Body of pancreas (tissue), 4 donors: ENCODE measurements around the gene ADGRF1. TPM values are rescaled to one million over a fixed set of nuclear protein-coding genes. Genes with fewer than 3 reads are reported as not detected.

ENCODE experiments used
- ATAC-seq: fragments of 150-250 bp; one replicate; pipeline ENCODE4 v1.9.1; 2016
- DNase-seq, 4 donors: peaks; one replicate each; pipeline ENCODE4 v3.0.0-alpha.2; 2019
- H3K27ac ChIP-seq, 4 donors: fragments of 200-600 bp; sonication (generic); 1 replicate in 3 of 4; 2 replicates in 1 of 4; pipeline versions ENCODE4 v1.5.1 to v1.6.1; 2016 to 2019; ENCODE audit warnings: mild to moderate bottlenecking in 1 of 4, mixed read lengths in 1 of 4, moderate library complexity in 1 of 4
- H3K27me3 ChIP-seq, 2 donors: fragments of 200-600 bp; sonication (generic); one replicate each; pipeline ENCODE4 v1.6.0; 2016; ENCODE audit warnings: mild to moderate bottlenecking in 1 of 2
- H3K36me3 ChIP-seq, 2 donors: fragments of 200-600 bp; sonication (generic); replicated peaks in 1 of 2; 2 replicates each; pipeline ENCODE4 v1.5.1; 2016; ENCODE audit warnings: low read depth in 2 of 2; ENCODE audit not compliant: insufficient read depth in 1 of 2
- H3K4me1 ChIP-seq: fragments of 200-600 bp; sonication (generic); one replicate; pipeline ENCODE4 v1.6.0; 2016
- H3K4me3 ChIP-seq, 2 donors: fragments of 200-600 bp; sonication (generic); 1 replicate in 1 of 2; 2 replicates in 1 of 2; pipeline ENCODE4 v1.5.1; 2016 to 2019
- H3K9me3 ChIP-seq, 3 donors: fragments of 200-600 bp; sonication (generic); 1 replicate in 2 of 3; 2 replicates in 1 of 3; pipeline ENCODE4 v1.5.1; 2016
- CTCF ChIP-seq, 7 experiments: fragments of 450-650 bp in 4 of 7; fragments of 200-600 bp in 3 of 7; sonication (generic) in 3 of 7; IDR thresholded peaks; one replicate each; pipeline ENCODE4 v1.5.1; 2016 to 2019; ENCODE audit warnings: antibody characterized with exemption in 7 of 7
- POLR2A ChIP-seq, 3 donors: fragments of 450-650 bp; IDR thresholded peaks; one replicate each; pipeline ENCODE4 v1.6.1; 2016; ENCODE audit warnings: antibody characterized with exemption in 3 of 3, mild to moderate bottlenecking in 2 of 3
- WGBS, 2 donors: methylation state at CpG; one replicate each; pipeline ENCODE4 v1.1.5; 2017; 5-methylcytosine and 5-hydroxymethylcytosine counted together
- intact Hi-C: fragments of 100-400 bp; cut with DNase I; formaldehyde crosslinking; loops from one replicate; pipeline ENCODE4 v1.15.1; 2023
- total RNA-seq, 2 donors: library from RNA; depleted of rRNA; stranded (reverse); fragments of >200 nt; gene quantifications; one replicate each; pipeline ENCODE4 v1.1.0, GENCODE V29; 2016

ADGRF1 gene
- total RNA-seq, 2 donors from 2014 or later = 0.52 TPM; not detected in 1

DNA sequence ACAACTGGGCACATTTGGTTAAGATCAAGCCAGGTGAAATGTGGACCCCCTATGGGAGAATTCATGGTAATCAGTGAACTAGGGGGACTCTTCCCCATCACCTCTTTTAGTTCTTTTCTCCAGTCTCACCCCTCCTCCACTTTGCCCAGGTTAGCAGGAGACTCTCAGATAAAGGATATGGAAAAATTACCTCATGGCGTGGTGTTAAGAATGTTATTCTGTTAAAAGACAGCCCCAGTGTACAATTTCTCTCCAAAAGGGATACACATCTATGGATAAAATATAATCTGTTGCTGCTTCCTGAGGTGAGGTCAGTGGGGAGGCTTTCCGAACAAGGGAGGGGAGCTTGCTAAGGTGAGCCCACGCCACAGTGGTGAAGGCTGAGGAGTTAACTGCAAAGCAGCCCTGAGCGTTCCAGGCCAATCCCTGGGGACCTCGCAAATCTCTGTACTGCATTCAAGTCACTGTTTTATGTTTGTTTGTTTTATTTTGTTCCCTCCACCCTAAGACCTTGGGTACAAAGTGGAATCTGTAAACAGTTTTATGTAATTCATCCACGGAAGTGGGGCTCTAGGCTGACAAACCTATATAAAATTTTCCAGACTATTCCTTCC is 52.0 kb downstream of the ADGRF1 start:
- intact Hi-C loops = loop anchor here (10.0 kb wide), 1 partner anchor 125 kb away; no protein-coding TSS in a partner anchor
- H3K4me1 ChIP-seq = peaks cover 28% of the 10 kb centered on the region
- no peaks in the 10 kb centered on the region for H3K9me3 ChIP-seq
- H3K4me3 ChIP-seq = no peak overlapping the region
- H3K36me3 ChIP-seq = no peaks in the 10 kb centered on the region
- 23 to 27% methylated on average over 6 of the region's 6 CpGs for WGBS, 2 donors
- H3K27me3 ChIP-seq = no peaks in the 10 kb centered on the region
- TF ChIP-seq POLR2A (IDR thresholded peaks at IDR 0.05) = no peak
- TF ChIP-seq CTCF (IDR thresholded peaks at IDR 0.05) = no peak
- DNase-seq (no peak), ATAC-seq (no peak)
- peak overlapping the region in 3 of 4 donors; percentile 6 to 56 (median 49) for H3K27ac ChIP-seq

DNA sequence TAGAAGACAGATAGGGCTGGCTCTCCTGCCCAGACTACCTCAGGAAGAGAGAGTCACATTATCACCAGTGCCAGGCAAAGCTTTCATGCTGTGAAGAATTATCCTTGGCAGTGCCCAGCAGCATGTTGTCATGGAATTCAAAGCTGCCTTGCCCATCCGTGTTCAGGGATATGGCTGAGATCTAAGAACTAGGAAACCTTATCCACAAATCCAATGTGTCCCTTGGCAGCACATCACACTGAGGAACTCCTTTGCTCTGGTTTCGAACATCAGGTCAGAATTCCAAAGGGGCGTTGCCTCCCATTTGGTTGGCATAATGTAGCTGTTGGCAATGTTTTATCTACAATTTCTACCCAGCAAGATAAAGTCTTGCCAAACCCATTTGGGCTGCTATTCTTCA is 52.7 kb downstream of the ADGRF1 start:
- TF ChIP-seq CTCF (IDR thresholded peaks at IDR 0.05) = no peak
- TF ChIP-seq POLR2A (IDR thresholded peaks at IDR 0.05) = no peak
- H3K36me3 ChIP-seq = no peaks in the 10 kb centered on the region
- intact Hi-C loops = no loop called here
- WGBS, 2 donors = 4 to 26% methylated on average over 3 of the region's 3 CpGs
- H3K9me3 ChIP-seq = no peaks in the 10 kb centered on the region
- H3K27me3 ChIP-seq = no peaks in the 10 kb centered on the region
- DNase-seq (peak; percentile 14 to 26 (median 20)), ATAC-seq (peak; percentile 49)
- H3K27ac ChIP-seq = peak overlapping the region in 2 of 4 donors; percentile 49 to 56
- no peak overlapping the region for H3K4me3 ChIP-seq
- H3K4me1 ChIP-seq = peaks cover 28% of the 10 kb centered on the region

DNA sequence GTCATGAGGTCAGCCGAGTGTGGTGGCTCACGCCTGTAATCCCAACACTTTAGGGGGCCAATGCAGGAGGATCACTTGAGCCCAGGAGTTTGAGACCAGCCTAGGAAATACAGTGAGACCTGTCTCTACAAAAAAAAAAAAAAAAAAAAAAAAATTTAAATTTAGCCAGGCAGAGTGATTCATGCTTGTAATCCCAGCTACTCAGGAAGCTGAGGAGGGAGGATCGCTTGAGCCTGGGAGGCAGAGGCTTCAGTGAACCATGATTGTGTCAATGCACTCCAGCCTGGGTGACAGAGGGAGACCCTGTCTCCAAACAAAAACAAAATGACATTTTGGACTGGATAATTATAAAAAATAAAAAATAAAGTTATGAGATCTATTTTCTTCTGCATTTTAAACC is 56.2 kb downstream of the ADGRF1 start:
- Histone ChIP-seq H3K27ac (no peak overlapping the region), H3K4me3 (no peak overlapping the region), H3K9me3 (no peaks in the 10 kb centered on the region), H3K27me3 (no peaks in the 10 kb centered on the region), H3K36me3 (no peaks in the 10 kb centered on the region), H3K4me1 (peaks cover 34% of the 10 kb centered on the region)
- TF ChIP-seq POLR2A (IDR thresholded peaks at IDR 0.05) (no peak), CTCF (IDR thresholded peaks at IDR 0.05) (no peak)
- intact Hi-C loops = no loop called here
- DNase-seq (no peak), ATAC-seq (no peak)
- WGBS, 2 donors = 74 to 84% methylated on average over 3 of the region's 3 CpGs

DNA sequence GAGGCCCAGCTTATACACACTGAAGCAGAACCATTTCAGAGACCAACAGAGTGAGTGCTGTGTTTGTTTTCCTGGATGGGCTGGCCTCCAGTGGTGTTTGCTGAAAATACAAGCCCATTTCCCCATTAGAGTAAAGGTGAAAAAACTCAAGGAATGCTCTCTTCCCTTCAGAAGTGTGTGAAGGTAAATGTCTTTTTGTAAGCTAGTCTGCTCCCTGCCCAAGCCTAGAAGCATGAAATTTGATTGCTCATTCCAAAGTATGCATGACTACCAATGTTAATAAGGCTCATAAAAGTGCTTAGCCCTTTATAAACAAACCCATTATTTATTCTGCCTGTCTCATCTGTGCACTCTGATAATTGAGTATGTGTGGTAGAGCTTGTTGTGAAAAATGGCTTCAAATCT is 59.1 kb downstream of the ADGRF1 start:
- DNase-seq = no peak
- Histone ChIP-seq H3K9me3 (no peaks in the 10 kb centered on the region), H3K36me3 (no peaks in the 10 kb centered on the region), H3K27me3 (no peaks in the 10 kb centered on the region), H3K4me1 (peaks cover 9% of the 10 kb centered on the region), H3K4me3 (no peak overlapping the region), H3K27ac (peak overlapping the region in 3 of 4 donors; percentile 24 to 66 (median 43))
- TF ChIP-seq POLR2A (IDR thresholded peaks at IDR 0.05) = no peak
- TF ChIP-seq CTCF (IDR thresholded peaks at IDR 0.05) = peak in 1 of 7 experiments; percentile 9
- peak; percentile 70 for ATAC-seq
- intact Hi-C loops = no loop called here

DNA sequence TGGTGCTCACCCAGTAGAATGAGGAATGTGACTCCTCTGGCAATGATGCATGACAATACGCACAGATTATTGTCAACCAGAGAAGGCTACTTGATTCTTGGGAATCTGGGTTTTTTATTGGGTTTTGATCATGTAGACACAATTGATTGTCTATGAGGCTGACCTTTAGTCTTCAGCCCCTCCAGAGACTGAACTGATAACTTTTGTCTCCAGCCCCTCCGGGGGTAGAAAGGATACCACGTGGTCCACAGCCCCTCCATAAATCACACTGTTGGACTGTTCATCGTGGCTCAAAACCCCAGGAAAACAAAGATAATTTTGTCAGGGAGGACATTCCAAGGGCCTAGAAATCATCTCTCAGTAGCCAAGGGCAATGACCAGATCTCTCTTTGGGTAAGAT is 62.9 kb downstream of the ADGRF1 start:
- H3K9me3 ChIP-seq = no peaks in the 10 kb centered on the region
- TF ChIP-seq CTCF (IDR thresholded peaks at IDR 0.05) (no peak), POLR2A (IDR thresholded peaks at IDR 0.05) (no peak)
- no peak overlapping the region for H3K4me3 ChIP-seq
- WGBS, 2 donors = 38 to 51% methylated on average over 4 of the region's 4 CpGs
- H3K27me3 ChIP-seq = no peaks in the 10 kb centered on the region
- no peak for ATAC-seq
- no peak overlapping the region for H3K27ac ChIP-seq
- peaks cover 9% of the 10 kb centered on the region for H3K4me1 ChIP-seq
- intact Hi-C loops = no loop called here
- no peaks in the 10 kb centered on the region for H3K36me3 ChIP-seq
- DNase-seq = no peak
